ENCODE results near the gene CDH20.

Gene CDH20

DNA sequence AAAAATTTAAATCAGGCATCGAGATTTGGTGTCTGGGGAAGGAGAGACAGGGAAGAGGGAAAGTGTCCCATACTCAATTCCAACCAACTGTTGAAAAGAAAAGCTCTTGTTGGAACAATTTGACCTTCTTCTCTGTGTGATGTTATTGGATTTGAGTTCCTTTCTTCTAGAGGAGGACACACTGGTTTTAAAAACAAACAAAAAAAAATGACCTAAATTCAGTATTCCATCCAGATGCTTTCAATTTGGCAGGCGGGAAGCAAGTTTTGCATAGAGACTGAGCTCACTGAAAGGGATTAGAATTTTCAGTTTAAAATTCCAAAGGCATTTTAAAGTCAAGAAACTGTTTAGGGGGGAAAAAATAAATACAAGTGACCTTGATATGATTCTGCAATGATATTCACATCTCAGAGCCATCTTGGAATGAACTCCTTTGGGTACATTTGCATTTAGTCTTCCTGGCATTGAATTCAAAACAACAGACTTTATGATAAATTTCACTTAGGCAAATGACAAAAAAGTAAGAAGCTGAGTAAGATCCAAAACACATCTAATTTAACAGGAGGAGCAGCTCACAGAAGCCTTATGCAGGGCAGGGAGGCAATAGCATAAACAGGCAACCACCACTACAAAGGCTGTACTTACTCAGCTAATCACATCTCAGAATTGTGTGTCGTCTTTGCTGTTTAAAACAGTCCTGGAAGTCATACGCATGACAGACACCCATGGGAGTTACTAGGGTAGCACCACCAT, 126.8 kb downstream of the CDH20 start:
- TF ChIP-seq EZH2 (IDR thresholded peaks at IDR 0.05) (no peak), POLR2AphosphoS5 (IDR thresholded peaks at IDR 0.05; ENCODE audit: borderline replicate concordance, low read depth, low read length) (no peak), FOXP2 (optimal IDR thresholded peaks at IDR 0.05; ENCODE audit: control extremely low read depth, extremely low read length, insufficient read depth) (no peak)
- Histone ChIP-seq H3K4me3 (no peak overlapping the region), H3K36me3 (ENCODE audit: insufficient read depth, low read length) (no peaks in the 10 kb centered on the region), H3K27ac (no peak overlapping the region), H3K9me3 (ENCODE audit: low read depth, low read length) (no peaks in the 10 kb centered on the region), H3K9ac (ENCODE audit: insufficient read length) (no peak overlapping the region)
- DNase-seq (ENCODE audit: low read depth, low spot score), result no peak

DNA sequence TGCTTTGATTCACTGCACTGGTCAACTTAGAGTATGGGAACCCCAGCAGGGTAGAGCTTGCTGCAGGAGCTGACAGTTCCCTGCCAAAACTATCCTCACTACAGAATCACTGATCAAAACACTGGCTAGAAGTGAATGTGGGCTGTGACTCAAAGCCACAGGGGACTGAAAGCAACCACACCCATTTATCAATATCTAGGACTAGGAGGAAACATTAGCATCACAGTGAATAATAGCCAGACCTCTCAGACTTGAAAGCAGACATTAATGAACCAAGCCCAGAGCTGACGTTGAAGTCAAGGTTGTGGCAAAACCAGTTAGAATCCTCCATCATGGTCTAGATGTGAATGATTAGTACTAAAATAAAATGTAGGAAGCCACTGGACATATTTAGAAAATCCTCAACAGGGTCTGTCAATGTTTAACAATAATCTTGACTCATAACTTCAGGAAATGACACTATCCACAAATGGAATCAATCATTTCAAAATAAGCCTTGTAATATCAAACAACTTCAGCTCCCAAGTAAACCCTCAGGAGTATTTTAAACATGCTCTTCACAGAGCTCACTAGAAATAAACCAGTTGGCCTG, 131.4 kb downstream of the CDH20 start:
- no peak for TF ChIP-seq EZH2 (IDR thresholded peaks at IDR 0.05)
- TF ChIP-seq FOXP2 (optimal IDR thresholded peaks at IDR 0.05; ENCODE audit: control extremely low read depth, extremely low read length, insufficient read depth), result no peak
- TF ChIP-seq POLR2AphosphoS5 (IDR thresholded peaks at IDR 0.05; ENCODE audit: borderline replicate concordance, low read depth, low read length), result no peak
- Histone ChIP-seq H3K36me3 (ENCODE audit: insufficient read depth, low read length) (no peaks in the 10 kb centered on the region), H3K4me3 (no peak overlapping the region), H3K9ac (ENCODE audit: insufficient read length) (no peak overlapping the region), H3K9me3 (ENCODE audit: low read depth, low read length) (no peaks in the 10 kb centered on the region), H3K27ac (no peak overlapping the region)
- DNase-seq (ENCODE audit: low read depth, low spot score), result no peak

DNA sequence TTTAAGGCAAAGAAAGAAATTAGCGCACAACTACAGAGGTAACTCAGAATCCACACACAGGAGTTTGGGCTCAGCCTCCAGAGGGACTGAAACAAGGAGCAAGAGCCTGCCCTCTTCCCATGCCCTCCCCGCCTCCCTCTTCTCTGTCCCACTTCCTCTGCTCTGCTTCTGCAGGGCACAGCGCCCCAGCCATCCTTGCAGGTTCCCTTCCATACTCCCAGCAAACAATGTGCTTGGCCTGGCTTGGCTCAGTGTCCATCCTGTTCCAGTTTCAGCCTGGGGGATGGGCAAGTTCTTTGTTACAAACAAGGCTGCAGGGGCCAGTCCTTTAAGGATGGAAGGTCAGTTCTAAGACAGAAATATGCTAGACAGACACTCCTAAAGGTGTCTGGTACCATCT, 133.5 kb downstream of the CDH20 start:
- TF ChIP-seq EZH2 (IDR thresholded peaks at IDR 0.05), result no peak

DNA sequence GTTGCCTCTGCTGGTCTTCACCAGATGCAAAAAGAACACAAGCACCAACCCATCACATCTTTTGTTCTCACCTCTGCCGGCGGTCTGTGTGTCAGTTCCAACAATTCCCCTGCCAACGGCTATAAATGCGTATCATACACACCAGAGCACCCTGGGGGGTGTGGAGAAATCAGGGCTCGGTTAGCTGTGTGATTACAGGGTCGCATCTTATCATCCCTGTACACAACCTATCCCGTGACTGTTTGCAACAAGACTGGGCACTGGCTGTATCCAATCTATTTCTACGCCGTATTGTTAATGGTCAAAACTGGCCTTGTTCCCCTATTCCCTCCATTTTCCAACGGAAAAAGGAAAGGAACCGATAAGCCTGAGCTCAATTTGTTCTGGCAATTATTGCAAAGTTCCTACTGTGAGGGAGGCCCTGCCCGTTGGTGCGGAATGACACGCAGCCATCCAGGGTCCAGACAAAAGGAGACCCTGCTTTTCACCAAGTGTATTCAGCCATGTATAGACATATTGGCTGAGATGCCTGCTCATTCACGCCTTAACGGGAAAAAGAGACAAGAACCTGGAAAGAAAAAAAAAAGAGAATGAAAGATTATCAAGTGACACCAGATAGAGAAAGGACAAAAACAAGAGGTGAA, 136.9 kb downstream of the CDH20 start:
- H3K27ac ChIP-seq, result no peak overlapping the region

More for the DNA sequence above, 133.5 kb downstream of the CDH20 start:
- Histone ChIP-seq H3K9ac (ENCODE audit: insufficient read length) (no peak overlapping the region), H3K27ac (no peak overlapping the region), H3K4me3 (no peak overlapping the region), H3K9me3 (ENCODE audit: low read depth, low read length) (no peaks in the 10 kb centered on the region), H3K36me3 (ENCODE audit: insufficient read depth, low read length) (no peaks in the 10 kb centered on the region)
- no peak for DNase-seq (ENCODE audit: low read depth, low spot score)

DNA sequence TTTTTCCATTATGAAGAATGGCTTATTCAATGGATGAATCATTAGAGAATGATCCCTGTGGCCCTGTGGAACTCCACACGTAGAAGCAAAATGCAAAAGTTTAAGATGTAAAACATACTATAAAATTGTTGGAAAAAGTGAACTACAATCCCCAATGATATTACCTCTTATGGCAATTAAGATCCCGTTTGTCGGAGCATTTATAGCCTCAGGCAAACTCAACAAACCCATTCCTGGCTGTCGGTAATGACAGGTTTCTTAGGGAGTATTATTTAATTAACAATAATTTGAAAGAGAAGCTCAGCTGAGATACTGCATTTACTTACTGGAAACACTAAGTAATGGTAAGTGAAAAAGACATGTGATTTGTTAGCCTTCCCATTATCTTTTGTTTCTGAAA, 138.3 kb downstream of the CDH20 start:
- H3K9me3 ChIP-seq (ENCODE audit: low read depth, low read length), result no peaks in the 10 kb centered on the region
- no peak for DNase-seq (ENCODE audit: low read depth, low spot score)
- no peak overlapping the region for H3K9ac ChIP-seq (ENCODE audit: insufficient read length)
- no peak overlapping the region for H3K4me3 ChIP-seq
- no peaks in the 10 kb centered on the region for H3K36me3 ChIP-seq (ENCODE audit: insufficient read depth, low read length)
- no peak overlapping the region for H3K27ac ChIP-seq
- TF ChIP-seq FOXP2 (optimal IDR thresholded peaks at IDR 0.05; ENCODE audit: control extremely low read depth, extremely low read length, insufficient read depth) (no peak), POLR2AphosphoS5 (IDR thresholded peaks at IDR 0.05; ENCODE audit: borderline replicate concordance, low read depth, low read length) (no peak), EZH2 (IDR thresholded peaks at IDR 0.05) (no peak)

More for the DNA sequence above, 136.9 kb downstream of the CDH20 start:
- Histone ChIP-seq H3K9ac (ENCODE audit: insufficient read length) (no peak overlapping the region), H3K4me3 (no peak overlapping the region), H3K36me3 (ENCODE audit: insufficient read depth, low read length) (no peaks in the 10 kb centered on the region), H3K9me3 (ENCODE audit: low read depth, low read length) (no peaks in the 10 kb centered on the region)
- TF ChIP-seq FOXP2 (optimal IDR thresholded peaks at IDR 0.05; ENCODE audit: control extremely low read depth, extremely low read length, insufficient read depth), result no peak
- no peak for TF ChIP-seq EZH2 (IDR thresholded peaks at IDR 0.05)
- TF ChIP-seq POLR2AphosphoS5 (IDR thresholded peaks at IDR 0.05; ENCODE audit: borderline replicate concordance, low read depth, low read length), result no peak
- no peak for DNase-seq (ENCODE audit: low read depth, low spot score)

DNA sequence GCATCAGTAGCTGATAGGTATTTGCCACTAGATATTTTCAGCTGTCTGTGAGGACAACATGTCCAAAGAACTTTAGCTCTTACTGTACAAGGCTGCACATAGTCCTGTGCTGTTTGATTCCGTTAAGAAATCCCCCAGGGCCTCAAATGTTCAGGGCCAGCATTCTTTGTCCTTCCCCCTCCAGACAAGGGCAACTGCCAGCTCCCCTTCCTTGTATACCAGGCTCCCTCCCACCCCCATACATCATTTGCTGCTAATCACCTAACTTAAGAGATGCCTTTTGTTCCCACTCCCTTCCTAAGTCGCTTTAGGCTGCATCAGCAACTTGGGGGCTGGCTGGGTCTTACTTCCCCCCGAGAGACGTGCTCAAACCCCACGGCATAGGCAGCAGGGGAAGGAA, 138.7 kb downstream of the CDH20 start:
- Histone ChIP-seq H3K9me3 (ENCODE audit: low read depth, low read length) (no peaks in the 10 kb centered on the region), H3K27ac (no peak overlapping the region), H3K9ac (ENCODE audit: insufficient read length) (no peak overlapping the region), H3K4me3 (no peak overlapping the region), H3K36me3 (ENCODE audit: insufficient read depth, low read length) (no peaks in the 10 kb centered on the region)
- DNase-seq (ENCODE audit: low read depth, low spot score), result no peak
- no peak for TF ChIP-seq FOXP2 (optimal IDR thresholded peaks at IDR 0.05; ENCODE audit: control extremely low read depth, extremely low read length, insufficient read depth)
- no peak for TF ChIP-seq POLR2AphosphoS5 (IDR thresholded peaks at IDR 0.05; ENCODE audit: borderline replicate concordance, low read depth, low read length)
- no peak for TF ChIP-seq EZH2 (IDR thresholded peaks at IDR 0.05)

DNA sequence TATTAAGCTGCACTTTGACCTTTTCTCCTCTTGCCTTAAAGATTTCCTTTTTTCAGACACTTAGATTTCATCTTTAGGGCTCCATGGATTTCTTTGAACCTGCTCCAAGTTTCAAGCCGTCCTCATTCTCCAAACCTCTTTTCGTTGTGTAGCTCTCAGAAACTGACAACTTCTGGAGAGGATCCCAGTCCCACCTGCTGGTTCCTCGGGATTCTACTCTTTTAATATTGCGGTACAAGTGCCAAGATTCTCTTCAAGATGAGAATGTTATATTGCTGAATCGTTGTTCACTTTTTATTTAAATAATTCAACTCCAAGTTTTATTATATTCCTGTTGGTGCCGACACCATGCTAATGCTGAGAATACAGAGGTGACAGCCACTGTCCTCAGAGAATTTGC, 141.1 kb downstream of the CDH20 start:
- TF ChIP-seq FOXP2 (optimal IDR thresholded peaks at IDR 0.05; ENCODE audit: control extremely low read depth, extremely low read length, insufficient read depth) (no peak), EZH2 (IDR thresholded peaks at IDR 0.05) (no peak), POLR2AphosphoS5 (IDR thresholded peaks at IDR 0.05; ENCODE audit: borderline replicate concordance, low read depth, low read length) (no peak)
- DNase-seq (ENCODE audit: low read depth, low spot score), result no peak
- no peak overlapping the region for H3K9ac ChIP-seq (ENCODE audit: insufficient read length)
- no peak overlapping the region for H3K4me3 ChIP-seq
- H3K36me3 ChIP-seq (ENCODE audit: insufficient read depth, low read length), result no peaks in the 10 kb centered on the region
- no peaks in the 10 kb centered on the region for H3K9me3 ChIP-seq (ENCODE audit: low read depth, low read length)
- H3K27ac ChIP-seq, result no peak overlapping the region

DNA sequence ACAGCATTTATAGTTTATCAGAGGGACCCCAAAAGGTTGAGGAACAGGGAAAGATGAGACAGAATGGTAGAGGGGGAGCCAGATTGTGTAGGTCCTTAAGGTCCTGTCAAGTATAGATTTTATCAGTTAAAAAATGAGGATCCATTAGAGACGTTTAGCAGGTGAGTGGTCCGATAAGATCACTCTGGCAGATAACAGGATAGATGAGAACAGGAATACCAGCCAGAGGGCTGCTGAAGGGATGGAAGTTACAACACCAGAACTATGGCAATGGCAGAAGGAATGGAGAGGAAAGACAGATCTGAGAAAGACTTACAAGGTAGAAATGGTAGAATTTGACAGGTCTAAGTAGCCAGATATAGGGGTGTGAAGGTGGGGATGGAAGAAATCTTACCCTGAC, 141.7 kb downstream of the CDH20 start:
- Histone ChIP-seq H3K9ac (ENCODE audit: insufficient read length) (no peak overlapping the region), H3K36me3 (ENCODE audit: insufficient read depth, low read length) (no peaks in the 10 kb centered on the region), H3K9me3 (ENCODE audit: low read depth, low read length) (no peaks in the 10 kb centered on the region), H3K27ac (no peak overlapping the region), H3K4me3 (no peak overlapping the region)
- TF ChIP-seq FOXP2 (optimal IDR thresholded peaks at IDR 0.05; ENCODE audit: control extremely low read depth, extremely low read length, insufficient read depth), result no peak
- no peak for TF ChIP-seq POLR2AphosphoS5 (IDR thresholded peaks at IDR 0.05; ENCODE audit: borderline replicate concordance, low read depth, low read length)
- no peak for DNase-seq (ENCODE audit: low read depth, low spot score)

All from SK-N-MC (cell line).